ENCODE data around the gene CACNB1. TPM values are rescaled to one million over a fixed set of nuclear protein-coding genes. Genes with fewer than 3 reads are reported as not detected.
A peak's percentile ranks its signal among the peaks of the same experiment; 100 is the strongest.

CACNB1 gene
- total RNA-seq, 1 experiment from 2014 or later, result 20.0 TPM

DNA sequence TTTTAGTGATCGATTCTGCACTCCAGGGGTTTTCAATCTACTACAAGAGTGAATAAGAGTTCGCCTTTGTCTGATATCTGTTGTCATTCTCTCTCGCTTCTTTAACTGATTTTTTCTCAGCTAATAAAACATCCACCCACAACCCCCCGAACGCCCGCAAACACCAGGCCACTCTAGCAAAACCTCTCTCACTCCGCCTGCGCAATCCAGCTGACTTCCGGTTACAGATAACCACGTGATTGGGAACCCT, 2.3 kb upstream of the CACNB1 start:
- no peak overlapping the region for H2AFZ ChIP-seq (ENCODE audit: low read length)

More for the DNA sequence above, 2.3 kb upstream of the CACNB1 start:
- Histone ChIP-seq H3K14ac (ENCODE audit: insufficient read depth, low read length) (no peak overlapping the region), H3K4ac (ENCODE audit: low read depth, low read length) (no peak overlapping the region), H4K8ac (replicated peaks; ENCODE audit: insufficient read length, low read depth, low read length) (no peak overlapping the region), H3K4me2 (ENCODE audit: insufficient read depth, insufficient read length, low read length) (peak overlapping the region; percentile 88), H2BK12ac (ENCODE audit: insufficient read length, low read depth, low read length) (no peak overlapping the region), H3K56ac (ENCODE audit: insufficient read length, low read depth, low read length) (no peak overlapping the region), H2BK20ac (ENCODE audit: low read depth, low read length, poor library complexity, severe bottlenecking) (no peak overlapping the region), H4K20me1 (ENCODE audit: control insufficient read depth, insufficient read depth, insufficient read length) (no peaks in the 10 kb centered on the region), H3K23ac (ENCODE audit: insufficient read length, low read depth, low read length) (no peak overlapping the region), H3K79me1 (ENCODE audit: insufficient read depth, low read depth, low read length, poor library complexity, severe bottlenecking) (no peaks in the 10 kb centered on the region), H3K9me3 (ENCODE audit: control insufficient read depth, low read depth, low read length) (no peaks in the 10 kb centered on the region), H3T11ph (ENCODE audit: low read length) (no peak overlapping the region), H2AK5ac (ENCODE audit: insufficient read length, low read length) (no peak overlapping the region), H2BK120ac (ENCODE audit: low read depth, low read length, poor library complexity, severe bottlenecking) (no peak overlapping the region), H3K23me2 (ENCODE audit: insufficient read length, low read depth, low read length, poor library complexity, severe bottlenecking) (peaks cover 13% of the 10 kb centered on the region), H2BK5ac (ENCODE audit: insufficient read length, low read length) (no peak overlapping the region), H4K5ac (ENCODE audit: insufficient read length, low read depth, low read length) (no peak overlapping the region), H3K9ac (ENCODE audit: extremely low read depth, insufficient read length, low read length) (peak overlapping the region; percentile 99), H3K27ac (ENCODE audit: insufficient read length, low read depth, low read length) (peak overlapping the region; percentile 75), H4K91ac (ENCODE audit: insufficient read length, low read depth, low read length) (no peak overlapping the region), H3K18ac (ENCODE audit: insufficient read length, low read depth, low read length) (no peak overlapping the region), H2BK15ac (ENCODE audit: low read depth, low read length) (no peak overlapping the region), H3K79me2 (ENCODE audit: insufficient read depth, low read length) (peaks cover 9% of the 10 kb centered on the region; the same call in 1 of the 2 replicates), H3K4me1 (ENCODE audit: insufficient read depth, low read length) (peaks cover 2% of the 10 kb centered on the region; the same call in 1 of the 2 replicates), H3K27me3 (ENCODE audit: insufficient read depth, low read length) (no peaks in the 10 kb centered on the region)
- peaks cover 0 to 7% of the 10 kb centered on the region in 2 experiments; a peak in 1 of 5 replicates for H3K9me3 Mint-ChIP-seq
- peak; percentile 93 for DNase-seq
- peak overlapping the region; percentile 99 to 100 (median 100) for H3K27ac Mint-ChIP-seq
- no peaks in the 10 kb centered on the region for H3K27me3 Mint-ChIP-seq (ENCODE audit: low read depth)
- peak overlapping the region; percentile 98 for H3K4me3 Mint-ChIP-seq
- H3K4me1 Mint-ChIP-seq, result peaks cover 33 to 44% of the 10 kb centered on the region in 2 experiments
- WGBS (ENCODE audit: extremely low coverage, insufficient read length, low lambda C conversion rate), result no CpG with 5 or more reads among the region's 10 CpGs
- TF ChIP-seq, protein P1, sequence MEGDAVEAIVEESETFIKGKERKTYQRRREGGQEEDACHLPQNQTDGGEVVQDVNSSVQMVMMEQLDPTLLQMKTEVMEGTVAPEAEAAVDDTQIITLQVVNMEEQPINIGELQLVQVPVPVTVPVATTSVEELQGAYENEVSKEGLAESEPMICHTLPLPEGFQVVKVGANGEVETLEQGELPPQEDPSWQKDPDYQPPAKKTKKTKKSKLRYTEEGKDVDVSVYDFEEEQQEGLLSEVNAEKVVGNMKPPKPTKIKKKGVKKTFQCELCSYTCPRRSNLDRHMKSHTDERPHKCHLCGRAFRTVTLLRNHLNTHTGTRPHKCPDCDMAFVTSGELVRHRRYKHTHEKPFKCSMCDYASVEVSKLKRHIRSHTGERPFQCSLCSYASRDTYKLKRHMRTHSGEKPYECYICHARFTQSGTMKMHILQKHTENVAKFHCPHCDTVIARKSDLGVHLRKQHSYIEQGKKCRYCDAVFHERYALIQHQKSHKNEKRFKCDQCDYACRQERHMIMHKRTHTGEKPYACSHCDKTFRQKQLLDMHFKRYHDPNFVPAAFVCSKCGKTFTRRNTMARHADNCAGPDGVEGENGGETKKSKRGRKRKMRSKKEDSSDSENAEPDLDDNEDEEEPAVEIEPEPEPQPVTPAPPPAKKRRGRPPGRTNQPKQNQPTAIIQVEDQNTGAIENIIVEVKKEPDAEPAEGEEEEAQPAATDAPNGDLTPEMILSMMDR (conservative IDR thresholded peaks at IDR 0.05), result no peak
- peaks cover 37 to 47% (median 47%) of the 10 kb centered on the region in 3 experiments for H3K36me3 Mint-ChIP-seq (ENCODE audit: insufficient read depth in 1 of 3, low read depth in 3 of 3)

Data from H9 (cell line).